K562 (cell line): ENCODE measurements around the gene KCNJ4.

Experiments used
- EP300 ChIP-seq: IDR thresholded peaks from 2 replicates; pipeline ENCODE4 v1.6.1; 2012; ENCODE audit warnings: low read length, improper control_type of control experiment
- KLF1 ChIP-seq: fragments of 450-650 bp; IDR thresholded peaks from 2 replicates; pipeline ENCODE4 v1.6.1; 2016; ENCODE audit warnings: missing genetic modification characterization, missing compliant biosample characterization
- LEF1 ChIP-seq: fragments of 450-650 bp; IDR thresholded peaks from 2 replicates; pipeline ENCODE4 v1.6.1; 2016; ENCODE audit warnings: mild to moderate bottlenecking
- MAFF ChIP-seq: IDR thresholded peaks from 2 replicates; pipeline ENCODE4 v1.6.1; 2012; ENCODE audit warnings: low read length, improper control_type of control experiment
- MGA ChIP-seq: fragments of 450-650 bp; IDR thresholded peaks from 2 replicates; pipeline ENCODE4 v1.6.1; 2016; ENCODE audit warnings: mild to moderate bottlenecking, moderate library complexity
- PHTF2 ChIP-seq: fragments of 250-450 bp; sonication (Bioruptor Pico); IDR thresholded peaks from 2 replicates; pipeline ENCODE4 v1.5.0; 2021; ENCODE audit warnings: mild to moderate bottlenecking
- RBFOX2 ChIP-seq: fragments of 200-400 bp; formaldehyde crosslinking; IDR thresholded peaks from 2 replicates; pipeline ENCODE4 v1.6.1; 2017; ENCODE audit warnings: low read depth, mild to moderate bottlenecking, low read length, moderate library complexity
- SOX6 ChIP-seq: fragments of 450-650 bp; IDR thresholded peaks from 2 replicates; pipeline ENCODE4 v1.6.1; 2014; ENCODE audit warnings: mild to moderate bottlenecking
- ZKSCAN8 ChIP-seq: fragments of 200-800 bp; sonication (Bioruptor generic); IDR thresholded peaks from 2 replicates; pipeline ENCODE4 v1.6.1; 2016; ENCODE audit warnings: missing genetic modification characterization, missing compliant biosample characterization
- ZNF398 ChIP-seq: fragments of 250-450 bp; sonication (Bioruptor Pico); IDR thresholded peaks from 2 replicates; pipeline ENCODE4 v1.8.0; 2021; ENCODE audit warnings: moderate library complexity, mild to moderate bottlenecking, inconsistent platforms

DNA sequence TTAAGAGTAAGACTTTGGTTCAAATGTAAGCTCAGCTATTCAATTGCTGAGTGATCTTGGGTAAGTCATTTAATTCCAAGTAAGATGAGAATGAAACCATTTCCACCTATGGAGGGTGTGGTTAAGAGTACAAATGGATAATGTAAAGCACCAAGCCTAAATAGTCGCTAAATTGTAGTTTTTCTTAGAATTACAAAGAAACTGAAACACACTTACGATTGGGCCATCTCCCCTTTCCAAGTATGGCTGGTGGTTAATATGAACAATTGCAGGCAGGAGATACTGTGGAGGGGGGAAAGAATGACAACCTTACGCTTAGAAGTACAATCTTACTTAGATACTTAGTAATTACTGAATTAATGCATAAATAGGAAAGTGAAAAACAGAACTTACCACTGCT lies 42.9 kb upstream of the KCNJ4 start:
- TF ChIP-seq MAFF = no peak
- no peak for TF ChIP-seq KLF1 (tag)
- TF ChIP-seq ZNF398 (CRISPR knock-in tag) = no peak
- no peak for TF ChIP-seq SOX6
- TF ChIP-seq PHTF2 (CRISPR knock-in tag) = no peak
- TF ChIP-seq ZKSCAN8 (CRISPR knock-in tag) = no peak
- TF ChIP-seq RBFOX2 = no peak
- no peak for TF ChIP-seq EP300
- TF ChIP-seq LEF1 = no peak
- TF ChIP-seq MGA = no peak
